ENCODE measurements around the gene SMIM9. TPM values are rescaled to one million over a fixed set of nuclear protein-coding genes. Genes with fewer than 3 reads are reported as not detected.

Gene SMIM9
- polyA plus RNA-seq, 1 of the 3 experiments (the other 2 are of a cell fraction): not detected

- no peak for TF ChIP-seq ZBTB33 (IDR thresholded peaks at IDR 0.05; ENCODE audit: borderline replicate concordance, low read depth)
Observed at GRCh38 chrX:154776753-154777152, 57.7 kb downstream of the SMIM9 start (continued).

- H3K36me3 ChIP-seq (replicated peaks in 1 of 2; ENCODE audit: control insufficient read depth in 1 of 2, insufficient read depth in 2 of 2, low read length in 1 of 2): peaks cover 32 to 43% of the 10 kb centered on the region in 2 experiments
- no peak overlapping the region for H3K9ac ChIP-seq
- no peak for DNase-seq
- no peak overlapping the region for H3K27ac ChIP-seq (ENCODE audit: low read depth in 2 of 2, low read length in 1 of 2)
- 67% methylated on average over 15 of the region's 15 CpGs for WGBS (ENCODE audit: low lambda C conversion rate)
- TF ChIP-seq RFX5 (IDR thresholded peaks at IDR 0.05; ENCODE audit: low read length) (no peak), USF1 (IDR thresholded peaks at IDR 0.05; ENCODE audit: borderline replicate concordance, low read depth) (no peak), ELF1 (IDR thresholded peaks at IDR 0.05) (no peak), EZH2phosphoT487 (IDR thresholded peaks at IDR 0.05; ENCODE audit: borderline replicate concordance, low read depth) (no peak), YY1 (IDR thresholded peaks at IDR 0.05; ENCODE audit: low read depth) (no peak), FOXJ3 (CRISPR knock-in tag; IDR thresholded peaks at IDR 0.05) (no peak), MXI1 (IDR thresholded peaks at IDR 0.05; ENCODE audit: low read depth, low read length) (no peak), TCF12 (IDR thresholded peaks at IDR 0.05) (no peak), SMC3 (IDR thresholded peaks at IDR 0.05; ENCODE audit: low read depth, low read length) (no peak), RAD21 (IDR thresholded peaks at IDR 0.05; ENCODE audit: low read length) (no peak), TEAD4 (IDR thresholded peaks at IDR 0.05; ENCODE audit: borderline replicate concordance, insufficient read depth) (no peak), FOSL2 (IDR thresholded peaks at IDR 0.05; ENCODE audit: borderline replicate concordance, low read depth) (no peak), NFIC (IDR thresholded peaks at IDR 0.05; ENCODE audit: borderline replicate concordance) (no peak), GABPA (IDR thresholded peaks at IDR 0.05; ENCODE audit: low read depth) (no peak), NRF1 (IDR thresholded peaks at IDR 0.05; ENCODE audit: low read depth, low read length) (no peak), IRF3 (IDR thresholded peaks at IDR 0.05; ENCODE audit: low read depth, low read length) (no peak), USF2 (IDR thresholded peaks at IDR 0.05; ENCODE audit: borderline replicate concordance, low read depth, low read length) (no peak), POLR2AphosphoS5 (IDR thresholded peaks at IDR 0.05; ENCODE audit: low read depth, low read length) (no peak), PBX3 (IDR thresholded peaks at IDR 0.05) (no peak), CHD2 (IDR thresholded peaks at IDR 0.05; ENCODE audit: low read length, partially characterized antibody) (no peak)
- no peak overlapping the region for H3K4me3 ChIP-seq (ENCODE audit: low read depth in 2 of 2, low read length in 1 of 2)
- no peaks in the 10 kb centered on the region for H3K4me1 ChIP-seq (ENCODE audit: control insufficient read depth in 1 of 2, insufficient read depth in 2 of 2, low read depth in 1 of 2, low read length in 1 of 2)
- CTCF ChIA-PET: no interaction called here
- no peaks in the 10 kb centered on the region for H4K20me1 ChIP-seq (ENCODE audit: insufficient read depth)
- H2AFZ ChIP-seq (ENCODE audit: low read depth): no peak overlapping the region
- no peaks in the 10 kb centered on the region for H3K9me3 ChIP-seq
- H3K4me2 ChIP-seq: no peak overlapping the region
- H3F3A ChIP-seq (replicated peaks; ENCODE audit: insufficient read depth): no peaks in the 10 kb centered on the region
- peaks cover 14% of the 10 kb centered on the region; the same call in 1 of the 2 replicates for H3K79me2 ChIP-seq (ENCODE audit: insufficient read depth)
- no peaks in the 10 kb centered on the region for H3K9me2 ChIP-seq
- no peaks in the 10 kb centered on the region for H3K27me3 ChIP-seq (ENCODE audit: insufficient read depth)
- POLR2A ChIA-PET: interaction anchor here (0.8 kb wide), 1 partner anchor 11 kb away, joined by 3 read pairs; no protein-coding TSS in a partner anchor
Observed at GRCh38 chrX:154775419-154776349, 58.8 kb downstream of the SMIM9 start.

Measured in SK-N-SH (cell line).